GM12873 (cell line): Measurements from ENCODE around the gene STC2.
A peak's percentile ranks its signal among the peaks of the same experiment; 100 is the strongest.

ENCODE experiments used
- TF ChIP-seq, protein P1 (sequence below): IDR thresholded peaks from 2 replicates; pipeline ENCODE4 v1.5.1; 2012; ENCODE audit warnings: low read depth, mild to moderate bottlenecking, moderate library complexity, low read length, control low read depth; ENCODE audit not compliant: insufficient read depth; ENCODE audit errors: missing control alignments

The STC2 gene

GRCh38 chr5:173331956-173332479 lies 3.8 kb upstream of the STC2 start:
- TF ChIP-seq, protein P1, sequence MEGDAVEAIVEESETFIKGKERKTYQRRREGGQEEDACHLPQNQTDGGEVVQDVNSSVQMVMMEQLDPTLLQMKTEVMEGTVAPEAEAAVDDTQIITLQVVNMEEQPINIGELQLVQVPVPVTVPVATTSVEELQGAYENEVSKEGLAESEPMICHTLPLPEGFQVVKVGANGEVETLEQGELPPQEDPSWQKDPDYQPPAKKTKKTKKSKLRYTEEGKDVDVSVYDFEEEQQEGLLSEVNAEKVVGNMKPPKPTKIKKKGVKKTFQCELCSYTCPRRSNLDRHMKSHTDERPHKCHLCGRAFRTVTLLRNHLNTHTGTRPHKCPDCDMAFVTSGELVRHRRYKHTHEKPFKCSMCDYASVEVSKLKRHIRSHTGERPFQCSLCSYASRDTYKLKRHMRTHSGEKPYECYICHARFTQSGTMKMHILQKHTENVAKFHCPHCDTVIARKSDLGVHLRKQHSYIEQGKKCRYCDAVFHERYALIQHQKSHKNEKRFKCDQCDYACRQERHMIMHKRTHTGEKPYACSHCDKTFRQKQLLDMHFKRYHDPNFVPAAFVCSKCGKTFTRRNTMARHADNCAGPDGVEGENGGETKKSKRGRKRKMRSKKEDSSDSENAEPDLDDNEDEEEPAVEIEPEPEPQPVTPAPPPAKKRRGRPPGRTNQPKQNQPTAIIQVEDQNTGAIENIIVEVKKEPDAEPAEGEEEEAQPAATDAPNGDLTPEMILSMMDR: peak; percentile 99

GRCh38 chr5:173331287-173331686 lies 3.1 kb upstream of the STC2 start:
- TF ChIP-seq, protein P1: no peak

DNA sequence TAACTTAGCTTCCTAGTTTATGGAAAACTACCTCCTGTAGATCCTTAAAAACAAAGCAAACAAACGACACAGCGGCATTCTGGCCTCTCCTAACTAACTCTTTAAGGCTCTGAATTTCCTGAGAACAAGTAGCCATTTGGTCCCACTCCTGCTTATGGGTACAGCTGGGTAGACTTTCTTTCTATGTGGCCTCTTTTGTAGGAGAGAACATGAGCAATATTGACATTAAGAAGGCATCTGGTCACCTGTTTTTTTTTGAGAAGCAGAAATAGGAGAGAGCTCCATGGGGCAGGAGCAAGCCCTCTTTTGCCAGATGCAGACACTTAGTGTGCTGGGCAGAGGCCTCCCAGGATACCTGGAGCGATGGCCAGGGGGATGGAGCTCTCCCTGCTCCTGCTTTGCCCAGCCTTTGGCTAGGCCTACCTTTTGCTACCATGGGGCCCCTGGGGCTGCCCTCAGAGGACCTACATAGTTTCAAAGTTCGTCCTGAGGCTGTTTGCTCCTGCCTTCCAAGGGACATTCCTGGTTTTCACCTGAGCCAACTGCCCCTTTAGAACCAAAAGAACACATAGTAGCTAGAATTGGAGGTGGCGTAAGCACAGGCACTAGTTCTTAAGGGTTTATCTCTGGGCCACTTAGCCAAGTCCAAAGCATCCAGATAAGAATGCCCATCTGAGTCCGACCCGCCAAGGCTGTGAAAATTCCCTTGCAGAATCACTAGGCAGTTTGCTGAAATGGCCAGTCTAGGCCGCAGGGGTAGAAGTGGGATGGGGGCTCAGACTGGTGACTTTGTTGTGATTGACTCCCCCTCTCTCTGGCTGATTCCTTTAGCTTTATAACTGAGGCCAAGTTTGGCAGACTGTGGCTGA lies 2.4 kb upstream of the STC2 start:
- TF ChIP-seq, protein P1: no peak

- TF ChIP-seq, protein P1: peak; percentile 8
Observed at GRCh38 chr5:173329491-173330337, 1.5 kb upstream of the STC2 start.

GRCh38 chr5:173328844-173329490 lies 753 bp upstream of the STC2 start:
- TF ChIP-seq, protein P1: no peak

DNA sequence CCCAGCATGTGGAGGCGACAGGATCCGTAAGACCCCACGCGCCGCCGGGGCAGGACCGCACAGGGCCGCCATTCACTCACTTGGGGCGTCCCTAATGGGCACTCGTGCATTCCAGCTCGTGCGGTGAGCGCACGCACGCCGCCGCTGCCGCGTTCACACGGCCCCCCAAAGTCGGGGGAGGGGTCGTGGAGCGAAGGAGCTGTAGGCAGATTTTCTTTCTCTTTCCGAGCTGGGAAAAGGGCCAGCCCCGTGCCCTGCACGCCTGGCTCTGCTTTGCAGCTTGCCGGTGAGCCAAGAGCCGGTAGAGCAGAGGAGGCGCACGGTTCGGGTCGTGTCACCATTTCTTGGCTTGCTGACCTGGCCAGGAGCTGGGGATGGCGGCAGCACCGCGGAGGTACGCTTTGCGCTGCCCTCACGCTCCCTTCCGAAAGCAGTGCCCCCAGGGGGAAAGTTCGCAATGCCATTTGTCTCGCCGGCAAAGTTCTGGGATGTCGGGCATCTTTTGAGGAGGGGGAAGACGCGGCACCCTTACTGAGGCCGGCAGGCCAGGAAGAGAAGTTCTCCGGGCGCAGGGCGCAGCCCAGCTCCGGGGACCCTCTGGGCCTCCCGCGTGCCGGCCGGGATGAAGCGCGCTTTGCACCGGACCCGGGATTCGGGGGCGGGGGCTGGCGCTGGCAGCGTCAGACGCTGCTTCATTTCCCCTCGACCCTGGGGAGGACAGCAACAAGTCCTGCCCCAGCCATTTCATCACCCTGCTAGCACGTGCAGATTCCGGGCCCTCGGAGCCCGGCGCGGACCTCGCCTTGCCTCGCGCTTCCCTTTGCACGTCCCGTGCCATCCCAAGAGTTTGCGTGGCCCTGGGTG lies 898 bp downstream of the STC2 start:
- TF ChIP-seq, protein P1: no peak
